IMR-90 (cell line): ENCODE measurements around the gene TCF3. TPM values are rescaled to one million over a fixed set of nuclear protein-coding genes. Genes with fewer than 3 reads are reported as not detected.

Source experiments
- ATAC-seq: fragments of 200-7000 bp; cut with Tn5 transposase; 2 replicates; pipeline ENCODE4 v1.9.1; 2020; ENCODE audit warnings: low read depth, mild to moderate bottlenecking, moderate library complexity
- BruUV-seq: library from RNA; stranded (reverse); fragments of 400-500 nt; replicated peaks from 2 replicates; lab custom pipeline; 2021; lab: Mats Ljungman, UMichigan
- CTCF ChIA-PET: fragments of 300-600 bp; formaldehyde crosslinking; extraction: SDS; loops from one replicate; lab custom pipeline; 2021; ENCODE audit warnings: antibody characterized with exemption; lab: Yijun Ruan, JAX
- POLR2A ChIA-PET: fragments of 300-600 bp; sonication (Branson Sonifier 250); formaldehyde crosslinking; loops from one replicate; lab custom pipeline; 2022; ENCODE audit warnings: antibody characterized with exemption; ENCODE audit not compliant: unreplicated experiment; lab: Charles Lee
- DNase-seq: peaks from one replicate; pipeline ENCODE4 v3.0.0; 2013
- H2AFZ ChIP-seq: replicated peaks from 2 replicates; pipeline ENCODE3; 2013; ENCODE audit warnings: low read length, mild to moderate bottlenecking; ENCODE audit not compliant: poor library complexity
- H2AK5ac ChIP-seq: 2 replicates; pipeline ENCODE4 v1.6.1; 2013; ENCODE audit warnings: low read depth, low read length, inconsistent platforms
- H2AK9ac ChIP-seq: replicated peaks from 2 replicates; pipeline ENCODE3; 2013; ENCODE audit warnings: mild to moderate bottlenecking, low read depth, low read length, moderate library complexity; ENCODE audit not compliant: poor library complexity
- H2BK120ac ChIP-seq: 2 replicates; pipeline ENCODE4 v1.6.1; 2013; ENCODE audit warnings: low read depth, low read length, inconsistent platforms
- H2BK15ac ChIP-seq: 3 replicates; pipeline ENCODE4 v1.6.1; 2013; ENCODE audit warnings: low read depth, low read length, inconsistent platforms
- H2BK20ac ChIP-seq: 2 replicates; pipeline ENCODE4 v1.6.1; 2013; ENCODE audit warnings: low read depth, mild to moderate bottlenecking, inconsistent platforms, low read length, moderate library complexity
- H2BK5ac ChIP-seq: 2 replicates; pipeline ENCODE4 v1.6.1; 2013; ENCODE audit warnings: mild to moderate bottlenecking, low read depth, low read length, inconsistent platforms; ENCODE audit not compliant: poor library complexity, severe bottlenecking
- H3K14ac ChIP-seq: replicated peaks from 2 replicates; pipeline ENCODE4 v1.6.1; 2013; ENCODE audit warnings: low read depth, low read length, inconsistent platforms
- H3K18ac ChIP-seq: 2 replicates; pipeline ENCODE4 v1.6.1; 2013; ENCODE audit warnings: low read depth, low read length, control low read depth
- H3K23ac ChIP-seq: 2 replicates; pipeline ENCODE4 v1.6.1; 2013; ENCODE audit warnings: low read depth, low read length, inconsistent platforms
- H3K27ac ChIP-seq: 2 replicates; pipeline ENCODE4 v1.5.1; 2013; ENCODE audit warnings: mild to moderate bottlenecking, control low read depth, low read length; ENCODE audit not compliant: insufficient read depth
- H3K27me3 ChIP-seq: 2 replicates; pipeline ENCODE4 v1.6.1; 2013; ENCODE audit warnings: low read length; ENCODE audit not compliant: control insufficient read depth, insufficient read depth
- H3K36me3 ChIP-seq: 2 replicates; pipeline ENCODE4 v1.6.1; 2013; ENCODE audit warnings: low read length, mixed read lengths; ENCODE audit not compliant: control insufficient read depth, insufficient read depth
- H3K4ac ChIP-seq: 2 replicates; pipeline ENCODE4 v1.6.1; 2013; ENCODE audit warnings: low read depth, low read length, inconsistent platforms
- H3K4me1 ChIP-seq: 2 replicates; pipeline ENCODE4 v1.6.1; 2013; ENCODE audit warnings: low read length, mixed read lengths; ENCODE audit not compliant: control insufficient read depth, insufficient read depth
- H3K4me2 ChIP-seq: 2 replicates; pipeline ENCODE4 v1.6.1; 2013; ENCODE audit warnings: low read depth, mild to moderate bottlenecking, control low read depth, low read length, moderate library complexity
- H3K4me3 ChIP-seq: 2 replicates; pipeline ENCODE4 v1.5.1; 2013; ENCODE audit warnings: low read depth, mild to moderate bottlenecking, control low read depth, low read length, moderate library complexity; ENCODE audit not compliant: insufficient read depth
- H3K56ac ChIP-seq: 2 replicates; pipeline ENCODE4 v1.6.1; 2013; ENCODE audit warnings: low read length, inconsistent platforms; ENCODE audit not compliant: insufficient read depth; ENCODE audit errors: extremely low read depth
- H3K79me1 ChIP-seq, 2 experiments: 2 replicates each; pipeline ENCODE4 v1.6.1; 2013; ENCODE audit warnings: low read length in 2 of 2, inconsistent platforms in 1 of 2, low read depth in 1 of 2
- H3K9ac ChIP-seq: 2 replicates; pipeline ENCODE4 v1.6.1; 2013; ENCODE audit warnings: low read depth, low read length, control low read depth
- H3K9me1 ChIP-seq: 2 replicates; pipeline ENCODE4 v1.6.1; 2013; ENCODE audit warnings: low read length, inconsistent platforms; ENCODE audit not compliant: insufficient read depth
- H3K9me3 ChIP-seq: 2 replicates; pipeline ENCODE4 v1.6.1; 2013; ENCODE audit warnings: low read length; ENCODE audit not compliant: control insufficient read depth, insufficient read depth
- H4K20me1 ChIP-seq: 2 replicates; pipeline ENCODE4 v1.6.1; 2013; ENCODE audit warnings: low read length, inconsistent platforms; ENCODE audit not compliant: insufficient read depth
- H4K5ac ChIP-seq: 2 replicates; pipeline ENCODE4 v1.6.1; 2013; ENCODE audit warnings: mild to moderate bottlenecking, low read depth, low read length, control low read depth
- H4K8ac ChIP-seq, 2 experiments: 2 replicates each; pipeline ENCODE4 v1.6.1; 2013; ENCODE audit warnings: low read depth in 2 of 2, low read length in 2 of 2, control low read depth in 1 of 2, inconsistent platforms in 1 of 2
- H4K91ac ChIP-seq: 2 replicates; pipeline ENCODE4 v1.6.1; 2013; ENCODE audit warnings: low read depth, low read length, inconsistent platforms; ENCODE audit not compliant: insufficient read depth
- BHLHE40 ChIP-seq: fragments of 150-350 bp; IDR thresholded peaks from 2 replicates; pipeline ENCODE4 v1.6.1; 2016; ENCODE audit warnings: mild to moderate bottlenecking, low read depth, low read length
- CEBPB ChIP-seq: IDR thresholded peaks from 2 replicates; pipeline ENCODE4 v1.6.1; 2012; ENCODE audit warnings: low read depth, low read length, improper control_type of control experiment
- CHD1 ChIP-seq: IDR thresholded peaks from 2 replicates; pipeline ENCODE4 v1.6.1; 2012; ENCODE audit warnings: low read depth, low read length, improper control_type of control experiment
- FOS ChIP-seq: fragments of 150-350 bp; IDR thresholded peaks from 2 replicates; pipeline ENCODE4 v1.6.1; 2016; ENCODE audit warnings: low read depth, low read length
- MAFK ChIP-seq: IDR thresholded peaks from 2 replicates; pipeline ENCODE4 v1.6.1; 2012; ENCODE audit warnings: low read depth, low read length, improper control_type of control experiment
- MAZ ChIP-seq: IDR thresholded peaks from 2 replicates; pipeline ENCODE4 v1.6.1; 2012; ENCODE audit warnings: low read depth, mild to moderate bottlenecking, low read length, improper control_type of control experiment, moderate library complexity, borderline replicate concordance
- MXI1 ChIP-seq: IDR thresholded peaks from 2 replicates; pipeline ENCODE4 v1.6.1; 2012; ENCODE audit warnings: low read depth, mild to moderate bottlenecking, low read length, moderate library complexity, borderline replicate concordance
- NFE2L2 ChIP-seq: fragments of 150-350 bp; IDR thresholded peaks from 2 replicates; pipeline ENCODE4 v1.6.1; 2016; ENCODE audit warnings: low read depth, mild to moderate bottlenecking, low read length
- POLR2A ChIP-seq: IDR thresholded peaks from 2 replicates; pipeline ENCODE4 v1.6.1; 2012; ENCODE audit warnings: mild to moderate bottlenecking, low read depth, low read length
- RAD21 ChIP-seq: IDR thresholded peaks from 2 replicates; pipeline ENCODE4 v1.6.1; 2012; ENCODE audit warnings: low read length, improper control_type of control experiment
- RCOR1 ChIP-seq: IDR thresholded peaks from 2 replicates; pipeline ENCODE4 v1.6.1; 2012; ENCODE audit warnings: mild to moderate bottlenecking, low read length, improper control_type of control experiment; ENCODE audit not compliant: insufficient replicate concordance
- RFX5 ChIP-seq: IDR thresholded peaks from 2 replicates; pipeline ENCODE4 v1.8.0; 2012; ENCODE audit warnings: low read depth, mild to moderate bottlenecking, low read length, moderate library complexity
- SMC3 ChIP-seq: fragments of 150-350 bp; IDR thresholded peaks from 2 replicates; pipeline ENCODE4 v1.6.1; 2016; ENCODE audit warnings: low read depth, mild to moderate bottlenecking, antibody characterized with exemption, low read length, moderate library complexity
- WGBS, 2 experiments: methylation state at CpG; one replicate each; pipeline versions ENCODE4 v1.1.5 to v1.1.7; 2013; ENCODE audit warnings: missing lambda C conversion rate in 2 of 2; ENCODE audit not compliant: insufficient read length in 1 of 2; ENCODE audit errors: extremely low coverage in 2 of 2; 5-methylcytosine and 5-hydroxymethylcytosine counted together
- dilution Hi-C: fragments of 300-500 bp; cut with HindIII; formaldehyde crosslinking; loops from one replicate; pipeline ENCODE4 v1.14.3; 2018; ENCODE audit warnings: low sequenced_read_pairs; ENCODE audit not compliant: unreplicated experiment
- in situ Hi-C: fragments of 300-500 bp; cut with MboI; formaldehyde crosslinking; loops from 3 replicates; pipeline ENCODE4 v1.14.3; 2019; ENCODE audit warnings: low sequenced_read_pairs, inconsistent platforms, mixed read lengths
- intact Hi-C: fragments of 100-400 bp; cut with micrococcal nuclease; formaldehyde crosslinking; loops from 2 replicates; pipeline ENCODE4 v1.10.0; 2022
- polyA plus RNA-seq, 3 experiments: library from polyadenylated mRNA; depleted of rRNA; stranded (reverse); fragments of >200 nt; gene quantifications; 2 replicates each; pipeline ENCODE4 v1.2.3, GENCODE V29; 2012; ENCODE audit warnings: low replicate concordance in 1 of 3
- total RNA-seq: library from RNA; depleted of rRNA; stranded (reverse); fragments of >200 nt; gene quantifications from 2 replicates; pipeline ENCODE4 v1.2.3, GENCODE V29; 2012
- TF ChIP-seq, protein P1 (sequence below): fragments of 150-350 bp; IDR thresholded peaks from 2 replicates; pipeline ENCODE4 v1.6.1; 2016; ENCODE audit warnings: low read depth, mild to moderate bottlenecking, low read length, moderate library complexity, borderline replicate concordance
- TF ChIP-seq, protein P2 (sequence below): fragments of 150-350 bp; IDR thresholded peaks from 2 replicates; pipeline ENCODE4 v1.6.1; 2017; ENCODE audit warnings: mild to moderate bottlenecking, antibody characterized with exemption, low read length, low read depth
- TF ChIP-seq, protein P3 (sequence below): conservative IDR thresholded peaks from 2 replicates; pipeline ENCODE4 v1.5.1; 2012; ENCODE audit warnings: mild to moderate bottlenecking, low read depth, low read length, improper control_type of control experiment

Gene TCF3
- total and polyA plus RNA-seq, 2 of the 4 experiments (the other 2 are of a cell fraction), result 29.9 to 127 TPM

DNA sequence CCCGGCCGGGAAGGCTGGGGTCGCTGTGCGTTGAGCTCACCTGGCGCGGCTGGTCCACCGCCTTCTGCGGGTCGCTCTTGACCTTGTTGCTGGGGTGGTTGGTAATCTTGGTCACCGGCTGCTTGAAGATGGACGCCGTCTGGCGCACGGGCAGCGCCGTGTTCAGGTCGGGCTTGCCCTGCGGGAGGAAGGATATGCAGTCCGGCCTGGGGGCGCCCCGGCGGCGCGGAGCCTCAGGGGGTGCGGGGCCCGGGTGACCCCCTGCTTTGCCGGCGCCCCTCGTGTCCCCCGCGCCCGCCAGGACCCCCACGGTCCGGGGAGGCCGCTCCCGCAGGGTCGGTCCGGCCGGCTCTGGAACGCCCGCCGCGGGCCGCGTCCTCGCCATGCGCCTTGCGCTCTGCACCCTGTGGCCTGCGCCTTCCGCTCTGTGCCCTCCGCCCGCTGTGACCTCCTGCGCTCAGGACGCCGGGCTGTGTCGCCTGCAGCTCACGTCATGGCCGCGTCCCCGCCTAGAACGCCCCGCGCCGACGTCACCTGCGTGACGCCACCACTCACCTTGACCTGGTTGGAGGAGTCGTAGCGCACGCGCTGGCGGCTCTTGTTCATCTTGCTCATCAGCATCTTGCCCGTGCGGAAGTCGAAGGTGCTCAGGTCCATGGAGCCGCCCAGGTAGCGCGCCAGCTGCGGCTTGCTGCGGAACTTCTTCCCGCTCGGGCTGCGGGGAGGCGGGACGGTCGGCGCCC lies 67.7 kb downstream of the TCF3 start:
- no peak overlapping the region for H3K27ac ChIP-seq
- no peak overlapping the region for H2BK15ac ChIP-seq
- H3K27me3 ChIP-seq, result no peaks in the 10 kb centered on the region
- H3K18ac ChIP-seq, result no peak overlapping the region
- H3K56ac ChIP-seq, result no peak overlapping the region
- in situ Hi-C loops, result no loop called here
- H3K4me3 ChIP-seq, result no peak overlapping the region
- no peak overlapping the region for H3K23ac ChIP-seq
- no peak overlapping the region for H2AFZ ChIP-seq
- intact Hi-C loops, result no loop called here
- no peak for DNase-seq
- no peak overlapping the region for H2BK120ac ChIP-seq
- H3K36me3 ChIP-seq, result peaks cover 36% of the 10 kb centered on the region
- POLR2A ChIA-PET, result no interaction called here
- TF ChIP-seq RAD21 (no peak), SMC3 (no peak), BHLHE40 (no peak), NFE2L2 (no peak), RCOR1 (no peak), MAFK (no peak), MXI1 (no peak), CEBPB (no peak), MAZ (no peak), FOS (no peak), POLR2A (no peak), CHD1 (no peak), RFX5 (no peak)
- TF ChIP-seq, protein P1, sequence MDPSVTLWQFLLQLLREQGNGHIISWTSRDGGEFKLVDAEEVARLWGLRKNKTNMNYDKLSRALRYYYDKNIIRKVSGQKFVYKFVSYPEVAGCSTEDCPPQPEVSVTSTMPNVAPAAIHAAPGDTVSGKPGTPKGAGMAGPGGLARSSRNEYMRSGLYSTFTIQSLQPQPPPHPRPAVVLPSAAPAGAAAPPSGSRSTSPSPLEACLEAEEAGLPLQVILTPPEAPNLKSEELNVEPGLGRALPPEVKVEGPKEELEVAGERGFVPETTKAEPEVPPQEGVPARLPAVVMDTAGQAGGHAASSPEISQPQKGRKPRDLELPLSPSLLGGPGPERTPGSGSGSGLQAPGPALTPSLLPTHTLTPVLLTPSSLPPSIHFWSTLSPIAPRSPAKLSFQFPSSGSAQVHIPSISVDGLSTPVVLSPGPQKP, result no peak
- TF ChIP-seq, protein P2, sequence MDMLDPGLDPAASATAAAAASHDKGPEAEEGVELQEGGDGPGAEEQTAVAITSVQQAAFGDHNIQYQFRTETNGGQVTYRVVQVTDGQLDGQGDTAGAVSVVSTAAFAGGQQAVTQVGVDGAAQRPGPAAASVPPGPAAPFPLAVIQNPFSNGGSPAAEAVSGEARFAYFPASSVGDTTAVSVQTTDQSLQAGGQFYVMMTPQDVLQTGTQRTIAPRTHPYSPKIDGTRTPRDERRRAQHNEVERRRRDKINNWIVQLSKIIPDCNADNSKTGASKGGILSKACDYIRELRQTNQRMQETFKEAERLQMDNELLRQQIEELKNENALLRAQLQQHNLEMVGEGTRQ, result no peak
- TF ChIP-seq, protein P3, sequence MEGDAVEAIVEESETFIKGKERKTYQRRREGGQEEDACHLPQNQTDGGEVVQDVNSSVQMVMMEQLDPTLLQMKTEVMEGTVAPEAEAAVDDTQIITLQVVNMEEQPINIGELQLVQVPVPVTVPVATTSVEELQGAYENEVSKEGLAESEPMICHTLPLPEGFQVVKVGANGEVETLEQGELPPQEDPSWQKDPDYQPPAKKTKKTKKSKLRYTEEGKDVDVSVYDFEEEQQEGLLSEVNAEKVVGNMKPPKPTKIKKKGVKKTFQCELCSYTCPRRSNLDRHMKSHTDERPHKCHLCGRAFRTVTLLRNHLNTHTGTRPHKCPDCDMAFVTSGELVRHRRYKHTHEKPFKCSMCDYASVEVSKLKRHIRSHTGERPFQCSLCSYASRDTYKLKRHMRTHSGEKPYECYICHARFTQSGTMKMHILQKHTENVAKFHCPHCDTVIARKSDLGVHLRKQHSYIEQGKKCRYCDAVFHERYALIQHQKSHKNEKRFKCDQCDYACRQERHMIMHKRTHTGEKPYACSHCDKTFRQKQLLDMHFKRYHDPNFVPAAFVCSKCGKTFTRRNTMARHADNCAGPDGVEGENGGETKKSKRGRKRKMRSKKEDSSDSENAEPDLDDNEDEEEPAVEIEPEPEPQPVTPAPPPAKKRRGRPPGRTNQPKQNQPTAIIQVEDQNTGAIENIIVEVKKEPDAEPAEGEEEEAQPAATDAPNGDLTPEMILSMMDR, result no peak
- H4K5ac ChIP-seq, result no peak overlapping the region
- H3K4me2 ChIP-seq, result no peak overlapping the region
- H3K9me3 ChIP-seq, result no peaks in the 10 kb centered on the region
- peaks cover 28% of the 10 kb centered on the region for H4K20me1 ChIP-seq
- no peak overlapping the region for H4K8ac ChIP-seq
- H2AK9ac ChIP-seq, result no peak overlapping the region
- peaks cover 1% of the 10 kb centered on the region; the same call in 1 of the 2 replicates for H3K4me1 ChIP-seq
- CTCF ChIA-PET, result no interaction called here
- no peak overlapping the region for H2BK20ac ChIP-seq
- H3K9ac ChIP-seq, result no peak overlapping the region
- peaks cover 16 to 64% of the 10 kb centered on the region in 2 experiments for H3K79me1 ChIP-seq
- H3K14ac ChIP-seq, result no peak overlapping the region
- BruUV-seq, result no TSS peak
- H4K91ac ChIP-seq, result no peak overlapping the region
- ATAC-seq, result no peak
- no peak overlapping the region for H2BK5ac ChIP-seq
- peaks cover 7% of the 10 kb centered on the region for H3K9me1 ChIP-seq
- H3K4ac ChIP-seq, result no peak overlapping the region
- H2AK5ac ChIP-seq, result no peak overlapping the region
- 86% methylated on average over 45 of the region's 87 CpGs; no CpG with 5 or more reads in 1 of the 2 experiments for WGBS, 2 experiments
- dilution Hi-C loops, result no loop called here
